Right ventricle myocardium inferior (tissue), 1 donor: Measurements from ENCODE around the gene OR2F1. TPM values are rescaled to one million over a fixed set of nuclear protein-coding genes. Genes with fewer than 3 reads are reported as not detected.
"Not testable (repeated sequence)": the region's sequence is repeated elsewhere in the genome, so short reads cannot be mapped to it uniquely, and the experiment has no call there.

Source experiments
- ATAC-seq: fragments of 200-7000 bp; cut with Tn5 transposase; one replicate; pipeline ENCODE4 v1.9.1; 2020; ENCODE audit warnings: mild to moderate bottlenecking, moderate library complexity
- DNase-seq: peaks from one replicate; pipeline ENCODE4 v3.0.0; 2021; ENCODE audit errors: missing footprints
- intact Hi-C: fragments of 100-400 bp; cut with DNase I; formaldehyde crosslinking; loops from one replicate; pipeline ENCODE4 v1.11.0; 2022
- total RNA-seq: library from RNA; stranded (reverse); fragmentation: NEBNext Ultra II Directional; extraction: Animal tissue kit (Norgen Biotek cat#: 25700); gene quantifications from one replicate; pipeline ENCODE4 v1.2.1, GENCODE V29; 2021
- donor health status: DM: no; HTN: yes; CAD: no; lungs with severe emphysema.

The OR2F1 gene
- total RNA-seq, 1 donor from 2014 or later = not detected

- no peak for DNase-seq
- ATAC-seq = no peak
- intact Hi-C loops = no loop called here
These were observed 38.0 kb downstream of the OR2F1 start for GRCh38 chr7:143992670-143993069.

- intact Hi-C loops = no loop called here
- ATAC-seq (no peak), DNase-seq (no peak)
These were observed 39.3 kb downstream of the OR2F1 start for GRCh38 chr7:143993924-143994323.

GRCh38 chr7:144000020-144000419, 45.4 kb downstream of the OR2F1 start, which contains the start of gene OR6B1:
TSS of gene OR6B1 (plus strand) at chr7:144000320. CDS start at chr7:144003997, 3,677 bp downstream.
- ATAC-seq (no peak), DNase-seq (no peak)
- intact Hi-C loops = no loop called here

- intact Hi-C loops = no loop called here
These were observed 46.9 kb downstream of the OR2F1 start for GRCh38 chr7:144001543-144001942.

GRCh38 chr7:144004703-144005102, 50.1 kb downstream of the OR2F1 start:
- DNase-seq (no peak), ATAC-seq (no peak)
- intact Hi-C loops = no loop called here

More at GRCh38 chr7:144001543-144001942, 46.9 kb downstream of the OR2F1 start:
- ATAC-seq (no peak), DNase-seq (no peak)

GRCh38 chr7:144006029-144006691, 51.5 kb downstream of the OR2F1 start:
- intact Hi-C loops = no loop called here
- DNase-seq = no peak
- no peak for ATAC-seq

- DNase-seq (no peak), ATAC-seq (no peak)
- intact Hi-C loops = no loop called here
These were observed 52.0 kb downstream of the OR2F1 start for GRCh38 chr7:144006692-144007042.

GRCh38 chr7:144009361-144009760, 54.7 kb downstream of the OR2F1 start:
- ATAC-seq = no peak
- DNase-seq = no peak
- intact Hi-C loops = no loop called here

- DNase-seq, intact Hi-C loops, ATAC-seq: not testable (repeated sequence)
These were observed 55.4 kb downstream of the OR2F1 start for GRCh38 chr7:144010061-144010460.

GRCh38 chr7:144010821-144011220, 56.2 kb downstream of the OR2F1 start:
- DNase-seq, ATAC-seq, intact Hi-C loops: not testable (repeated sequence)

GRCh38 chr7:144011458-144012230, 57.0 kb downstream of the OR2F1 start:
- intact Hi-C loops = no loop called here
- ATAC-seq (no peak), DNase-seq (no peak)

Other genes with a start within 250 kb of the OR2F1 start
- gene CTAGE6, start 197.1 kb upstream of the OR2F1 start, total RNA-seq = not detected
- gene TCAF1, start 52.7 kb upstream of the OR2F1 start, total RNA-seq = 38.7 TPM
- not detected for gene OR2F2, start 19.6 kb upstream of the OR2F1 start, total RNA-seq
- gene OR6B1, start 45.5 kb downstream of the OR2F1 start, total RNA-seq = not detected
- not detected for gene OR2A5, start 94.1 kb downstream of the OR2F1 start, total RNA-seq
- not detected for gene OR2A25, start 115.0 kb downstream of the OR2F1 start, total RNA-seq
- gene OR2A12, start 131.4 kb downstream of the OR2F1 start, total RNA-seq = not detected
- not detected for gene OR2A2, start 154.7 kb downstream of the OR2F1 start, total RNA-seq
- gene OR2A14, start 168.3 kb downstream of the OR2F1 start, total RNA-seq = not detected
- 0.30 TPM for gene CTAGE4, start 228.6 kb downstream of the OR2F1 start, total RNA-seq
- gene ARHGEF35, start 241.0 kb downstream of the OR2F1 start, total RNA-seq = 0.87 TPM